ENCODE data around the gene BICRAL. TPM values are rescaled to one million over a fixed set of nuclear protein-coding genes. Genes with fewer than 3 reads are reported as not detected.

Gene BICRAL
- total RNA-seq, 3 donors from 2014 or later, result 16.7 to 25.2 (median 16.8) TPM

DNA sequence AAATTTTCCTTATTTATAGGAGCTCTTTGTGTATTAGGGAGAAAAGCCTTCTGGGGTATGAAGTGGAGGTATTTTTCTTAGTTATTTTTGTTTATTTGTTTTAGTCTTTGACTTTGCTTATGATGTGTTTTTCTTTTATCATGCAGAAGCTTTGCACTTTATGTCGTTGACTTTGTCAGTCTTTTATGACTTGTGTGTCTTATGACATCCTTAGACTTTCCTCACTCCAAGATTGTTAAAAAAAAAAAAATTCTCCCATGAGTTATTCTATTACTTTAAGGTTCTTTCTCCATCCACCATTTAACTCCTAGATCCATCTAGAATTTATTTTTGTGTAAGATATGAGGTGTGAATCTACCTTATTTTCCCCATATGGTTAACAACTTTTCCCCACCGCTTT is 36.6 kb downstream of the BICRAL start:
- Histone ChIP-seq H3K27ac (no peak overlapping the region), H3K27me3 (no peaks in the 10 kb centered on the region), H3K9me3 (no peaks in the 10 kb centered on the region), H3K36me3 (no peaks in the 10 kb centered on the region), H3K4me1 (peaks cover 0 to 3% of the 10 kb centered on the region in 2 donors), H3K4me3 (no peak overlapping the region)
- DNase-seq (ENCODE audit: low spot score in 2 of 2), result no peak
- TF ChIP-seq POLR2A (IDR thresholded peaks at IDR 0.05) (no peak), POLR2AphosphoS5 (IDR thresholded peaks at IDR 0.05) (no peak)
- TF ChIP-seq, protein P1, sequence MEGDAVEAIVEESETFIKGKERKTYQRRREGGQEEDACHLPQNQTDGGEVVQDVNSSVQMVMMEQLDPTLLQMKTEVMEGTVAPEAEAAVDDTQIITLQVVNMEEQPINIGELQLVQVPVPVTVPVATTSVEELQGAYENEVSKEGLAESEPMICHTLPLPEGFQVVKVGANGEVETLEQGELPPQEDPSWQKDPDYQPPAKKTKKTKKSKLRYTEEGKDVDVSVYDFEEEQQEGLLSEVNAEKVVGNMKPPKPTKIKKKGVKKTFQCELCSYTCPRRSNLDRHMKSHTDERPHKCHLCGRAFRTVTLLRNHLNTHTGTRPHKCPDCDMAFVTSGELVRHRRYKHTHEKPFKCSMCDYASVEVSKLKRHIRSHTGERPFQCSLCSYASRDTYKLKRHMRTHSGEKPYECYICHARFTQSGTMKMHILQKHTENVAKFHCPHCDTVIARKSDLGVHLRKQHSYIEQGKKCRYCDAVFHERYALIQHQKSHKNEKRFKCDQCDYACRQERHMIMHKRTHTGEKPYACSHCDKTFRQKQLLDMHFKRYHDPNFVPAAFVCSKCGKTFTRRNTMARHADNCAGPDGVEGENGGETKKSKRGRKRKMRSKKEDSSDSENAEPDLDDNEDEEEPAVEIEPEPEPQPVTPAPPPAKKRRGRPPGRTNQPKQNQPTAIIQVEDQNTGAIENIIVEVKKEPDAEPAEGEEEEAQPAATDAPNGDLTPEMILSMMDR (IDR thresholded peaks at IDR 0.05), result no peak
- intact Hi-C loops (cut with DNase I; ENCODE audit: low total_unique reads), result no loop called here

DNA sequence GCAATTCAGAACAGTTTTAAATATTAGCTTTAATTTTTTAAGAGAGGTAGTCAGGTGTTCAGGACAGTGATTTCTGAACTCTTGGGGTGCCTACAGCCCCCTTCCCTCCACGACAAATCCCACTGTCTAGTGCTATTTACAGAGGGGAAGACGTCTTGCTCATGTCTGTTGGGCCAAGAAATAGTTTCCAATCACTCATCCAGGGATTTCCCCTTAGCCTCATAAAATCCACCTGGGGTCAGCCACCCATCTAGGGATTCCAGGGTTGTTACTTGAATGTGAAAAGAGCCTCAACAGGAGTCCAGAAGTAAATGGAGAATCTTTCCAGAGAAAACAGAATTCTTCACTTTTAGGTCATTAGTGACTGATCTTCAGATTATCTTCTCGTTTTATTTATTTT is 37.0 kb downstream of the BICRAL start:
- no peak overlapping the region for H3K27ac ChIP-seq

DNA sequence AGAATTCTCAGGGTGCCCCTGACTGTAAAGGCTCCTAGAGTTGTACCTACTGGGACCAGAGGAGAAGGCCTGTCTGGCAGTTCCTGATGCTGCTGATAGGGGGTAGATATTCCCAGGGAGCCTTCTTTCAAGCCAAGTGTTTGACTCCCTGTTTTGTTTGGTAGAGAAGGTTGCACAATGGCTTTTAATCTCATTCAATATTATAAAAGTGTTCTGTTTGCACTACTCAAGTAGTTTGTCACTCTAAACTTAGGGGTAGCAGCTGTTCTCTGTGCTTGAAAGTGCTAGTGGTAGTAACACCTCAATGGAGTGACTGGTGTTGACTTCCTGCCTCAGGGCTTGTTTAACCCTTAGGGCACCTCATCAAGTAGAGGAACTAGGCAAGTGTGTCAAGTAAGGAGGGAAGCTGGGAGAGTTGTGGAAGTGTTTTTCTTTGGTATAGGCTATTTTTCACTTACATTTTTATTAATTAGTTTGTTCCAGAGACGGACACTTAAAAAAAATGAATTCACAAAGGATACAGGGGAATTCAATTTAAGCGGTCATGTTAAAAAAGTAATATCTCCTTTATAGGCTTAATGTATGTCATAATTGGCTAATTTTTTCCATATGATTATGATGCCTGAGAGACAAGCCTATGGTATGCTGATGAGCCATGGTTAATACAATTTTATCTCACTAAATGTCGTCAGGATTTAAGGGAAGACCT is 38.1 kb downstream of the BICRAL start:
- no peak for DNase-seq (ENCODE audit: low spot score in 2 of 2)
- peak overlapping the region; percentile 58 to 86 for H3K27ac ChIP-seq
- no peaks in the 10 kb centered on the region for H3K36me3 ChIP-seq
- peak overlapping the region in 1 of 3 donors; percentile 27 for H3K4me3 ChIP-seq
- no peaks in the 10 kb centered on the region for H3K9me3 ChIP-seq
- intact Hi-C loops (cut with DNase I; ENCODE audit: low total_unique reads), result no loop called here
- H3K27me3 ChIP-seq, result no peaks in the 10 kb centered on the region
- TF ChIP-seq POLR2A (IDR thresholded peaks at IDR 0.05) (no peak), POLR2AphosphoS5 (IDR thresholded peaks at IDR 0.05) (no peak)
- TF ChIP-seq, protein P1 (IDR thresholded peaks at IDR 0.05), result peak in 1 of 3 donors; percentile 13
- H3K4me1 ChIP-seq, result peaks cover 0 to 3% of the 10 kb centered on the region in 2 donors

More for the DNA sequence above, 37.0 kb downstream of the BICRAL start:
- Histone ChIP-seq H3K27me3 (no peaks in the 10 kb centered on the region), H3K36me3 (no peaks in the 10 kb centered on the region), H3K9me3 (no peaks in the 10 kb centered on the region), H3K4me3 (no peak overlapping the region), H3K4me1 (peaks cover 0 to 3% of the 10 kb centered on the region in 2 donors)
- intact Hi-C loops (cut with DNase I; ENCODE audit: low total_unique reads), result no loop called here
- no peak for TF ChIP-seq POLR2AphosphoS5 (IDR thresholded peaks at IDR 0.05)
- TF ChIP-seq, protein P1 (IDR thresholded peaks at IDR 0.05), result no peak
- TF ChIP-seq POLR2A (IDR thresholded peaks at IDR 0.05), result no peak
- DNase-seq (ENCODE audit: low spot score in 2 of 2), result no peak

DNA sequence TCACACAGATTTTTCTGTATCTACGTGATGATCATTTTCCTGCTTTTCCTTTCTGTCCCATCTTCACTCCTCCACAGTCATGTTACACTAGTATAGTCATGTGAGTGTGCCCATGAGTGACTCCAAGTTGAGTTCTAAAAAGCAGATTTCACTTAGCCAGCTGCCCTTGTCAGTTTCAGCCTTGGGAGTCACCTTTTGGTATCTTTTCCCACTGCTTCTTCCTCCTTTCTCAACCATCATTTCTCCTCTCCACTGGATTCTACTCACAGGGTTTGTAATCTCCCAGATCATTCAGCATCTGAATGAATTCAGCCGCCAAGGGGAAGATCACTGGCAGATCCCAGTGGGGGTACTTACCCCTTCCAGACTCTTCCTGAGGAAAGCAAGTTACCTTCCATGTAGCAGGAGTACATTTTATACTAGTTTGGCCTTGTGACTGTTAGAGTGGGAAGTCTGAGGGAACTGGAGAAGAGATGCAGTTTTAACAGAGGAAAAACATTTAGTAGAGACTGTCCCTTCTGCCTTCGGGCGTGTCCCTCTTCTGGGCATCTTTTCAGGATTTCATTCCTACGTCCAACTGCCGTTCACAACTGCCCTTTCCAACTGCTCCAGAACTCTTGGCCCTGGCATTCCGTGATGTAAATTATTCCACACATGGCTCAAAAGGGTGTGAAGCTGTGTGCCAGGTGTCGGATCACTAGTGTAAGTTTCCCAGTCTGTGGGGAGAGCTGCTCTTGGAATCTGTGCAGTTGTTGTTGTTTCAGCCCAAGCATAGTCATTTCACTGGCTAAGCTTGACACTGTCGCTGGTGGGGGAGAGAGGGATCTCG is 38.9 kb downstream of the BICRAL start:
- no peak for DNase-seq (ENCODE audit: low spot score in 2 of 2)
- H3K9me3 ChIP-seq, result no peaks in the 10 kb centered on the region
- intact Hi-C loops (cut with DNase I; ENCODE audit: low total_unique reads), result no loop called here
- TF ChIP-seq, protein P1 (IDR thresholded peaks at IDR 0.05), result no peak
- TF ChIP-seq POLR2A (IDR thresholded peaks at IDR 0.05) (no peak), POLR2AphosphoS5 (IDR thresholded peaks at IDR 0.05) (no peak)
- H3K4me3 ChIP-seq, result peak overlapping the region; percentile 17 to 48 (median 27)
- H3K27ac ChIP-seq, result peak overlapping the region; percentile 58 to 86
- H3K27me3 ChIP-seq, result no peaks in the 10 kb centered on the region
- H3K4me1 ChIP-seq, result peaks cover 0 to 3% of the 10 kb centered on the region in 2 donors
- no peaks in the 10 kb centered on the region for H3K36me3 ChIP-seq

DNA sequence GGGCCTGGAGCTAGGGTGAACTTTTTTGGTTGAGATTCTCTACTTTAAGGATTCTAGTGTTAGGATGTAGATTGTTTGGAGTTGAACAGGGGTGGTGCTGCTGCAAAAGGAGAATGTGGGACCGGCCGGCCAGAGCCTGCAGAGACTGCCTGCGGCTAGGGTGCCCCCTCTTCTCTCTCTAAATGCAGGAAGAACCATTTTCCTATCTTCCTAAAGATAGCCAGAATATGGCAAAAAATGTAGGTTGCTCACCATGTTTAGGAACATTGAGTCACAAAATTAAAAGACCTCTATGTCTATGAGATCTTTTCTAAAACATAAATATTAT is 39.5 kb downstream of the BICRAL start:
- TF ChIP-seq POLR2AphosphoS5 (IDR thresholded peaks at IDR 0.05) (no peak), POLR2A (IDR thresholded peaks at IDR 0.05) (no peak)
- TF ChIP-seq, protein P1 (IDR thresholded peaks at IDR 0.05), result no peak
- no peaks in the 10 kb centered on the region for H3K27me3 ChIP-seq
- no peaks in the 10 kb centered on the region for H3K36me3 ChIP-seq
- peak overlapping the region; percentile 58 to 86 for H3K27ac ChIP-seq
- H3K4me1 ChIP-seq, result peaks cover 0 to 3% of the 10 kb centered on the region in 2 donors
- no peaks in the 10 kb centered on the region for H3K9me3 ChIP-seq
- intact Hi-C loops (cut with DNase I; ENCODE audit: low total_unique reads), result no loop called here
- peak overlapping the region; percentile 17 to 48 (median 27) for H3K4me3 ChIP-seq
- DNase-seq (ENCODE audit: low spot score in 2 of 2), result no peak

Data from breast epithelium (tissue), 4 donors.